ENCODE results near the gene SAT2.

- no peak for TF ChIP-seq POLR2A (IDR thresholded peaks at IDR 0.05)
- TF ChIP-seq, protein P1, sequence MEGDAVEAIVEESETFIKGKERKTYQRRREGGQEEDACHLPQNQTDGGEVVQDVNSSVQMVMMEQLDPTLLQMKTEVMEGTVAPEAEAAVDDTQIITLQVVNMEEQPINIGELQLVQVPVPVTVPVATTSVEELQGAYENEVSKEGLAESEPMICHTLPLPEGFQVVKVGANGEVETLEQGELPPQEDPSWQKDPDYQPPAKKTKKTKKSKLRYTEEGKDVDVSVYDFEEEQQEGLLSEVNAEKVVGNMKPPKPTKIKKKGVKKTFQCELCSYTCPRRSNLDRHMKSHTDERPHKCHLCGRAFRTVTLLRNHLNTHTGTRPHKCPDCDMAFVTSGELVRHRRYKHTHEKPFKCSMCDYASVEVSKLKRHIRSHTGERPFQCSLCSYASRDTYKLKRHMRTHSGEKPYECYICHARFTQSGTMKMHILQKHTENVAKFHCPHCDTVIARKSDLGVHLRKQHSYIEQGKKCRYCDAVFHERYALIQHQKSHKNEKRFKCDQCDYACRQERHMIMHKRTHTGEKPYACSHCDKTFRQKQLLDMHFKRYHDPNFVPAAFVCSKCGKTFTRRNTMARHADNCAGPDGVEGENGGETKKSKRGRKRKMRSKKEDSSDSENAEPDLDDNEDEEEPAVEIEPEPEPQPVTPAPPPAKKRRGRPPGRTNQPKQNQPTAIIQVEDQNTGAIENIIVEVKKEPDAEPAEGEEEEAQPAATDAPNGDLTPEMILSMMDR (IDR thresholded peaks at IDR 0.05) = no peak
Measured at GRCh38 chr17:7652388-7653356, 25.1 kb upstream of the SAT2 start.

All from Peyer's patch (tissue), 4 donors.